ENCODE data around the gene BICC1. TPM values are rescaled to one million over a fixed set of nuclear protein-coding genes. Genes with fewer than 3 reads are reported as not detected.

Gene BICC1
- total RNA-seq, 4 donors from 2014 or later, result 28.8 to 39.0 (median 30.5) TPM

- H3K27ac ChIP-seq, result no peak overlapping the region
- no peak for DNase-seq (ENCODE audit: low spot score in 2 of 2)
- H3K9me3 ChIP-seq, result peaks cover 0 to 16% (median 0%) of the 10 kb centered on the region in 4 donors
- no peak for TF ChIP-seq EP300 (IDR thresholded peaks at IDR 0.05)
- TF ChIP-seq CTCF (IDR thresholded peaks at IDR 0.05), result no peak
- no peak for TF ChIP-seq POLR2A (IDR thresholded peaks at IDR 0.05)
- 96 to 97% methylated on average over 4 of the region's 4 CpGs for WGBS, 2 donors
- no peaks in the 10 kb centered on the region for H3K27me3 ChIP-seq
- no peak overlapping the region for H3K4me3 ChIP-seq
- H3K4me1 ChIP-seq, result peaks cover 0 to 13% (median 2%) of the 10 kb centered on the region in 4 donors
- peaks cover 0 to 3% (median 0%) of the 10 kb centered on the region in 3 donors for H3K36me3 ChIP-seq
Observed at GRCh38 chr10:58767652-58768051, 255.0 kb downstream of the BICC1 start.

- peaks cover 0 to 31% (median 2%) of the 10 kb centered on the region in 4 donors for H3K4me1 ChIP-seq
- WGBS, 2 donors, result 55 to 73% methylated on average over 1 of the region's 1 CpG
- TF ChIP-seq EP300 (IDR thresholded peaks at IDR 0.05), result no peak
- no peak for TF ChIP-seq CTCF (IDR thresholded peaks at IDR 0.05)
- TF ChIP-seq POLR2A (IDR thresholded peaks at IDR 0.05), result no peak
- DNase-seq (ENCODE audit: low spot score in 2 of 2), result no peak
- H3K4me3 ChIP-seq, result no peak overlapping the region
- H3K27ac ChIP-seq, result no peak overlapping the region
- no peaks in the 10 kb centered on the region for H3K27me3 ChIP-seq
- H3K36me3 ChIP-seq, result peaks cover 0 to 3% (median 0%) of the 10 kb centered on the region in 3 donors
- peaks cover 0 to 14% (median 0%) of the 10 kb centered on the region in 4 donors for H3K9me3 ChIP-seq
Observed at GRCh38 chr10:58771863-58772262, 259.2 kb downstream of the BICC1 start.

GRCh38 chr10:58772758-58773157 is 260.1 kb downstream of the BICC1 start:
- TF ChIP-seq POLR2A (IDR thresholded peaks at IDR 0.05) (no peak), CTCF (IDR thresholded peaks at IDR 0.05) (no peak), EP300 (IDR thresholded peaks at IDR 0.05) (no peak)
- DNase-seq (ENCODE audit: low spot score in 2 of 2), result no peak
- H3K4me1 ChIP-seq, result peaks cover 0 to 32% (median 2%) of the 10 kb centered on the region in 4 donors
- H3K9me3 ChIP-seq, result peaks cover 0 to 5% (median 0%) of the 10 kb centered on the region in 4 donors
- H3K4me3 ChIP-seq, result no peak overlapping the region
- H3K27me3 ChIP-seq, result no peaks in the 10 kb centered on the region
- WGBS, 2 donors, result 76 to 77% methylated on average over 3 of the region's 3 CpGs
- no peaks in the 10 kb centered on the region for H3K36me3 ChIP-seq
- peak overlapping the region in 1 of 4 donors; percentile 2 for H3K27ac ChIP-seq

- H3K36me3 ChIP-seq, result no peaks in the 10 kb centered on the region
- peaks cover 0 to 32% (median 2%) of the 10 kb centered on the region in 4 donors for H3K4me1 ChIP-seq
- DNase-seq (ENCODE audit: low spot score in 2 of 2), result no peak
- no peaks in the 10 kb centered on the region for H3K9me3 ChIP-seq
- no peak for TF ChIP-seq EP300 (IDR thresholded peaks at IDR 0.05)
- no peak for TF ChIP-seq POLR2A (IDR thresholded peaks at IDR 0.05)
- no peak for TF ChIP-seq CTCF (IDR thresholded peaks at IDR 0.05)
- peak overlapping the region in 2 of 4 donors; percentile 2 to 24 for H3K27ac ChIP-seq
- H3K4me3 ChIP-seq, result no peak overlapping the region
- 68 to 71% methylated on average over 4 of the region's 4 CpGs for WGBS, 2 donors
- no peaks in the 10 kb centered on the region for H3K27me3 ChIP-seq
Observed at GRCh38 chr10:58773341-58773740, 260.7 kb downstream of the BICC1 start.

- Histone ChIP-seq H3K27me3 (no peaks in the 10 kb centered on the region), H3K36me3 (no peaks in the 10 kb centered on the region), H3K4me1 (peaks cover 0 to 32% (median 2%) of the 10 kb centered on the region in 4 donors), H3K9me3 (no peaks in the 10 kb centered on the region), H3K4me3 (no peak overlapping the region), H3K27ac (peak overlapping the region in 1 of 4 donors; percentile 2)
- DNase-seq (ENCODE audit: low spot score in 2 of 2), result no peak
- TF ChIP-seq POLR2A (IDR thresholded peaks at IDR 0.05), result no peak
- no peak for TF ChIP-seq CTCF (IDR thresholded peaks at IDR 0.05)
- no peak for TF ChIP-seq EP300 (IDR thresholded peaks at IDR 0.05)
- WGBS, 2 donors, result 44 to 45% methylated on average over 1 of the region's 1 CpG
Observed at GRCh38 chr10:58773944-58774343, 261.3 kb downstream of the BICC1 start.
